Endothelial cell (in vitro differentiated cells): ENCODE measurements around the gene ATOX1. TPM values are rescaled to one million over a fixed set of nuclear protein-coding genes. Genes with fewer than 3 reads are reported as not detected.
"Not testable (repeated sequence)": the region's sequence is repeated elsewhere in the genome, so short reads cannot be mapped to it uniquely, and the experiment has no call there.

Source experiments
- DNase-seq: peaks from one replicate; pipeline ENCODE4 v3.0.0; 2021; ENCODE audit warnings: low spot score
- H3K27ac Mint-ChIP-seq: one replicate; pipeline ENCODE4 v1.8.0; 2021; ENCODE audit warnings: mixed read lengths, inconsistent platforms; ENCODE audit not compliant: unreplicated experiment
- H3K27me3 Mint-ChIP-seq: one replicate; pipeline ENCODE4 v1.8.0; 2021; ENCODE audit warnings: mild to moderate bottlenecking, moderate library complexity, mixed read lengths, inconsistent platforms; ENCODE audit not compliant: unreplicated experiment
- H3K36me3 Mint-ChIP-seq: one replicate; pipeline ENCODE4 v1.8.0; 2021; ENCODE audit warnings: mild to moderate bottlenecking, low read depth, mixed read lengths, inconsistent platforms; ENCODE audit not compliant: unreplicated experiment
- H3K4me1 Mint-ChIP-seq: one replicate; pipeline ENCODE4 v1.8.0; 2021; ENCODE audit warnings: mild to moderate bottlenecking, mixed read lengths, inconsistent platforms; ENCODE audit not compliant: unreplicated experiment
- H3K4me3 Mint-ChIP-seq: one replicate; pipeline ENCODE4 v1.8.0; 2021; ENCODE audit warnings: mild to moderate bottlenecking, mixed read lengths, inconsistent platforms; ENCODE audit not compliant: unreplicated experiment
- H3K9me3 Mint-ChIP-seq: one replicate; pipeline ENCODE4 v1.8.0; 2021; ENCODE audit warnings: mixed read lengths, inconsistent platforms; ENCODE audit not compliant: unreplicated experiment
- CTCF ChIP-seq: fragments of 200-600 bp; sonication (generic); IDR thresholded peaks from one replicate; pipeline ENCODE4 v1.5.0; 2021; ENCODE audit warnings: antibody characterized with exemption; ENCODE audit not compliant: unreplicated experiment
- total RNA-seq: library from RNA; stranded (reverse); fragmentation: NEBNext Ultra II Directional; extraction: Animal tissue kit (Norgen Biotek cat#: 25700); gene quantifications from one replicate; pipeline ENCODE4 v1.2.1, GENCODE V29; 2021; ENCODE audit not compliant: unreplicated experiment

Gene ATOX1
- total RNA-seq, 1 donor from 2014 or later, result 106 TPM

GRCh38 chr5:151784141-151784540, 25.7 kb upstream of the ATOX1 start:
- Mint-ChIP-seq H3K4me3 (no peak overlapping the region), H3K27me3 (no peaks in the 10 kb centered on the region), H3K36me3 (peaks cover 9% of the 10 kb centered on the region), H3K27ac (no peak overlapping the region), H3K4me1 (peaks cover 11% of the 10 kb centered on the region), H3K9me3 (no peaks in the 10 kb centered on the region)
- no peak for DNase-seq
- no peak for TF ChIP-seq CTCF

GRCh38 chr5:151783664-151784063, 25.2 kb upstream of the ATOX1 start:
- not testable (repeated sequence) for H3K27me3 Mint-ChIP-seq, H3K9me3 Mint-ChIP-seq, DNase-seq, H3K36me3 Mint-ChIP-seq, H3K4me3 Mint-ChIP-seq, H3K27ac Mint-ChIP-seq
- H3K4me1 Mint-ChIP-seq, result peaks cover 13% of the 10 kb centered on the region

GRCh38 chr5:151781201-151781600, 22.8 kb upstream of the ATOX1 start:
- peaks cover 7% of the 10 kb centered on the region for H3K36me3 Mint-ChIP-seq
- H3K27ac Mint-ChIP-seq, result no peak overlapping the region
- no peak overlapping the region for H3K4me3 Mint-ChIP-seq
- DNase-seq, result no peak
- no peaks in the 10 kb centered on the region for H3K9me3 Mint-ChIP-seq
- H3K4me1 Mint-ChIP-seq, result peaks cover 23% of the 10 kb centered on the region
- no peaks in the 10 kb centered on the region for H3K27me3 Mint-ChIP-seq
- no peak for TF ChIP-seq CTCF

- no peak for DNase-seq
- Mint-ChIP-seq H3K27me3 (no peaks in the 10 kb centered on the region), H3K9me3 (no peaks in the 10 kb centered on the region), H3K4me1 (peaks cover 29% of the 10 kb centered on the region), H3K36me3 (peaks cover 7% of the 10 kb centered on the region), H3K4me3 (no peak overlapping the region), H3K27ac (no peak overlapping the region)
- TF ChIP-seq CTCF, result no peak
Measured at GRCh38 chr5:151780348-151780747, 21.9 kb upstream of the ATOX1 start.

- no peak overlapping the region for H3K4me3 Mint-ChIP-seq
- H3K36me3 Mint-ChIP-seq, result peaks cover 7% of the 10 kb centered on the region
- H3K9me3 Mint-ChIP-seq, result no peaks in the 10 kb centered on the region
- no peaks in the 10 kb centered on the region for H3K27me3 Mint-ChIP-seq
- no peak for DNase-seq
- peaks cover 32% of the 10 kb centered on the region for H3K4me1 Mint-ChIP-seq
- no peak for TF ChIP-seq CTCF
- no peak overlapping the region for H3K27ac Mint-ChIP-seq
Measured at GRCh38 chr5:151779531-151780125, 21.2 kb upstream of the ATOX1 start.
